Neural cell (in vitro differentiated cells): ENCODE measurements around the gene NIM1K. TPM values are rescaled to one million over a fixed set of nuclear protein-coding genes. Genes with fewer than 3 reads are reported as not detected.

Source experiments
- H2AFZ ChIP-seq: fragments of 200-600, 300-800 bp; sonication (generic), shearing (Covaris generic); 2 replicates; pipeline ENCODE4 v1.6.0; 2014; ENCODE audit warnings: low read depth, mild to moderate bottlenecking, antibody characterized with exemption, low read length, moderate library complexity
- H3F3A ChIP-seq: fragments of 200-600 bp; shearing (Covaris generic); 2 replicates; pipeline ENCODE4 v1.6.1; 2016; ENCODE audit warnings: mild to moderate bottlenecking, moderate library complexity, mixed read lengths, antibody characterized with exemption, low read length; ENCODE audit not compliant: insufficient read depth, poor library complexity, severe bottlenecking
- H3K27ac ChIP-seq: fragments of 200-600, 300-800 bp; sonication (generic), shearing (Covaris generic); 2 replicates; pipeline ENCODE4 v1.5.1; 2014; ENCODE audit warnings: mild to moderate bottlenecking, low read length, moderate library complexity
- H3K27me3 ChIP-seq: fragments of 300-800, 200-600 bp; sonication (generic), shearing (Covaris generic); 2 replicates; pipeline ENCODE4 v1.6.0; 2014; ENCODE audit warnings: mild to moderate bottlenecking, low read depth, low read length, moderate library complexity; ENCODE audit not compliant: insufficient read depth
- H3K36me3 ChIP-seq: fragments of 300-800, 200-600 bp; sonication (generic), shearing (Covaris generic); 2 replicates; pipeline ENCODE4 v1.5.1; 2014; ENCODE audit warnings: mild to moderate bottlenecking, antibody characterized with exemption, low read length, moderate library complexity; ENCODE audit not compliant: insufficient read depth
- H3K4me2 ChIP-seq: fragments of 300-800, 200-600 bp; sonication (generic), shearing (Covaris generic); 2 replicates; pipeline ENCODE4 v1.6.0; 2014; ENCODE audit warnings: mild to moderate bottlenecking, low read length
- H3K4me3 ChIP-seq: fragments of 300-800, 200-600 bp; sonication (generic), shearing (Covaris generic); 2 replicates; pipeline ENCODE4 v1.5.1; 2014; ENCODE audit warnings: mild to moderate bottlenecking, low read length, moderate library complexity
- H3K79me2 ChIP-seq: fragments of 200-600 bp; shearing (Covaris generic); replicated peaks from 2 replicates; pipeline ENCODE4 v1.6.0; 2014; ENCODE audit warnings: mild to moderate bottlenecking, low read length, moderate library complexity; ENCODE audit not compliant: insufficient read depth
- H3K9ac ChIP-seq: fragments of 300-800, 200-600 bp; sonication (generic), shearing (Covaris generic); 2 replicates; pipeline ENCODE4 v1.6.1; 2016; ENCODE audit warnings: mild to moderate bottlenecking, low read length, mixed read lengths
- H3K9me2 ChIP-seq: fragments of 200-600 bp; shearing (Covaris generic); 2 replicates; pipeline ENCODE4 v1.6.1; 2016; ENCODE audit warnings: mild to moderate bottlenecking, low read length, mixed read lengths; ENCODE audit not compliant: insufficient read depth
- H3K9me3 ChIP-seq: fragments of 200-600, 300-800 bp; sonication (generic), shearing (Covaris generic); 2 replicates; pipeline ENCODE4 v1.6.1; 2016; ENCODE audit warnings: mild to moderate bottlenecking, mixed run types, low read length, moderate library complexity, mixed read lengths
- H4K20me1 ChIP-seq: fragments of 200-600 bp; shearing (Covaris generic); 2 replicates; pipeline ENCODE4 v1.6.1; 2016; ENCODE audit warnings: mild to moderate bottlenecking, mixed run types; ENCODE audit not compliant: insufficient read depth
- EP300 ChIP-seq: fragments of 450-650 bp; conservative IDR thresholded peaks from 2 replicates; pipeline ENCODE4 v1.6.1; 2014; ENCODE audit warnings: antibody characterized with exemption, mild to moderate bottlenecking, moderate library complexity; ENCODE audit not compliant: poor library complexity, severe bottlenecking
- EZH2 ChIP-seq: fragments of 200-600, 300-800 bp; shearing (Covaris generic), sonication (generic); IDR thresholded peaks from 2 replicates; pipeline ENCODE4 v1.6.1; 2014; ENCODE audit warnings: antibody characterized with exemption, low read length, borderline replicate concordance, mild to moderate bottlenecking; ENCODE audit not compliant: insufficient read depth, poor library complexity, severe bottlenecking
- MXI1 ChIP-seq: fragments of 450-650 bp; conservative IDR thresholded peaks from 2 replicates; pipeline ENCODE4 v1.6.1; 2014; ENCODE audit warnings: antibody characterized with exemption, mild to moderate bottlenecking; ENCODE audit not compliant: poor library complexity, severe bottlenecking
- POLR2AphosphoS5 ChIP-seq: IDR thresholded peaks from 2 replicates; pipeline ENCODE4 v1.6.1; 2012
- RAD21 ChIP-seq: fragments of 450-650 bp; conservative IDR thresholded peaks from 2 replicates; pipeline ENCODE4 v1.6.1; 2014; ENCODE audit warnings: antibody characterized with exemption, mild to moderate bottlenecking, moderate library complexity
- SMC3 ChIP-seq: fragments of 450-650 bp; conservative IDR thresholded peaks from 2 replicates; pipeline ENCODE4 v1.6.1; 2014; ENCODE audit warnings: antibody characterized with exemption, mild to moderate bottlenecking, moderate library complexity; ENCODE audit not compliant: poor library complexity
- TAF1 ChIP-seq: IDR thresholded peaks from 2 replicates; pipeline ENCODE4 v1.6.1; 2012; ENCODE audit warnings: low read depth
- polyA plus RNA-seq: library from polyadenylated mRNA; depleted of rRNA; stranded (reverse); fragments of >200 nt; gene quantifications from 2 replicates; pipeline ENCODE4 v1.2.3, GENCODE V29; 2014
- TF ChIP-seq, protein P1 (sequence below): fragments of 450-650 bp; IDR thresholded peaks from 2 replicates; pipeline ENCODE4 v1.5.1; 2014; ENCODE audit warnings: antibody characterized with exemption, mild to moderate bottlenecking, moderate library complexity; ENCODE audit not compliant: poor library complexity, severe bottlenecking
- TF ChIP-seq, protein P2 (sequence below): IDR thresholded peaks from 2 replicates; pipeline ENCODE4 v1.6.1; 2012; ENCODE audit warnings: borderline replicate concordance

The NIM1K gene
- polyA plus RNA-seq, 1 donor from 2014 or later: 4.4 TPM

- H3K4me2 ChIP-seq: no peak overlapping the region
- H3K27me3 ChIP-seq: no peaks in the 10 kb centered on the region
- no peaks in the 10 kb centered on the region for H3F3A ChIP-seq
- peaks cover 23% of the 10 kb centered on the region for H3K36me3 ChIP-seq
- no peak overlapping the region for H3K4me3 ChIP-seq
- H3K79me2 ChIP-seq: peaks cover 16% of the 10 kb centered on the region
- TF ChIP-seq TAF1: no peak
- no peak for TF ChIP-seq POLR2AphosphoS5
- TF ChIP-seq, protein P1, sequence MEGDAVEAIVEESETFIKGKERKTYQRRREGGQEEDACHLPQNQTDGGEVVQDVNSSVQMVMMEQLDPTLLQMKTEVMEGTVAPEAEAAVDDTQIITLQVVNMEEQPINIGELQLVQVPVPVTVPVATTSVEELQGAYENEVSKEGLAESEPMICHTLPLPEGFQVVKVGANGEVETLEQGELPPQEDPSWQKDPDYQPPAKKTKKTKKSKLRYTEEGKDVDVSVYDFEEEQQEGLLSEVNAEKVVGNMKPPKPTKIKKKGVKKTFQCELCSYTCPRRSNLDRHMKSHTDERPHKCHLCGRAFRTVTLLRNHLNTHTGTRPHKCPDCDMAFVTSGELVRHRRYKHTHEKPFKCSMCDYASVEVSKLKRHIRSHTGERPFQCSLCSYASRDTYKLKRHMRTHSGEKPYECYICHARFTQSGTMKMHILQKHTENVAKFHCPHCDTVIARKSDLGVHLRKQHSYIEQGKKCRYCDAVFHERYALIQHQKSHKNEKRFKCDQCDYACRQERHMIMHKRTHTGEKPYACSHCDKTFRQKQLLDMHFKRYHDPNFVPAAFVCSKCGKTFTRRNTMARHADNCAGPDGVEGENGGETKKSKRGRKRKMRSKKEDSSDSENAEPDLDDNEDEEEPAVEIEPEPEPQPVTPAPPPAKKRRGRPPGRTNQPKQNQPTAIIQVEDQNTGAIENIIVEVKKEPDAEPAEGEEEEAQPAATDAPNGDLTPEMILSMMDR: no peak
- no peak for TF ChIP-seq MXI1
- TF ChIP-seq EZH2: no peak
- TF ChIP-seq EP300: no peak
- TF ChIP-seq SMC3: no peak
- TF ChIP-seq RAD21: no peak
- TF ChIP-seq, protein P2, sequence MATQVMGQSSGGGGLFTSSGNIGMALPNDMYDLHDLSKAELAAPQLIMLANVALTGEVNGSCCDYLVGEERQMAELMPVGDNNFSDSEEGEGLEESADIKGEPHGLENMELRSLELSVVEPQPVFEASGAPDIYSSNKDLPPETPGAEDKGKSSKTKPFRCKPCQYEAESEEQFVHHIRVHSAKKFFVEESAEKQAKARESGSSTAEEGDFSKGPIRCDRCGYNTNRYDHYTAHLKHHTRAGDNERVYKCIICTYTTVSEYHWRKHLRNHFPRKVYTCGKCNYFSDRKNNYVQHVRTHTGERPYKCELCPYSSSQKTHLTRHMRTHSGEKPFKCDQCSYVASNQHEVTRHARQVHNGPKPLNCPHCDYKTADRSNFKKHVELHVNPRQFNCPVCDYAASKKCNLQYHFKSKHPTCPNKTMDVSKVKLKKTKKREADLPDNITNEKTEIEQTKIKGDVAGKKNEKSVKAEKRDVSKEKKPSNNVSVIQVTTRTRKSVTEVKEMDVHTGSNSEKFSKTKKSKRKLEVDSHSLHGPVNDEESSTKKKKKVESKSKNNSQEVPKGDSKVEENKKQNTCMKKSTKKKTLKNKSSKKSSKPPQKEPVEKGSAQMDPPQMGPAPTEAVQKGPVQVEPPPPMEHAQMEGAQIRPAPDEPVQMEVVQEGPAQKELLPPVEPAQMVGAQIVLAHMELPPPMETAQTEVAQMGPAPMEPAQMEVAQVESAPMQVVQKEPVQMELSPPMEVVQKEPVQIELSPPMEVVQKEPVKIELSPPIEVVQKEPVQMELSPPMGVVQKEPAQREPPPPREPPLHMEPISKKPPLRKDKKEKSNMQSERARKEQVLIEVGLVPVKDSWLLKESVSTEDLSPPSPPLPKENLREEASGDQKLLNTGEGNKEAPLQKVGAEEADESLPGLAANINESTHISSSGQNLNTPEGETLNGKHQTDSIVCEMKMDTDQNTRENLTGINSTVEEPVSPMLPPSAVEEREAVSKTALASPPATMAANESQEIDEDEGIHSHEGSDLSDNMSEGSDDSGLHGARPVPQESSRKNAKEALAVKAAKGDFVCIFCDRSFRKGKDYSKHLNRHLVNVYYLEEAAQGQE: no peak
- H3K9me3 ChIP-seq: no peaks in the 10 kb centered on the region
- no peak overlapping the region for H3K9ac ChIP-seq
- no peak overlapping the region for H2AFZ ChIP-seq
- no peak overlapping the region for H3K27ac ChIP-seq
- H3K9me2 ChIP-seq: no peaks in the 10 kb centered on the region
- no peaks in the 10 kb centered on the region for H4K20me1 ChIP-seq
Measured at GRCh38 chr5:43287493-43287892, 95.5 kb downstream of the NIM1K start.

GRCh38 chr5:43288269-43288831, 96.3 kb downstream of the NIM1K start:
- no peak for TF ChIP-seq SMC3
- TF ChIP-seq, protein P1: no peak
- no peak for TF ChIP-seq RAD21
- no peak for TF ChIP-seq POLR2AphosphoS5
- no peak for TF ChIP-seq EZH2
- TF ChIP-seq TAF1: no peak
- TF ChIP-seq, protein P2: no peak
- no peak for TF ChIP-seq EP300
- no peak for TF ChIP-seq MXI1
- Histone ChIP-seq H3K9ac (no peak overlapping the region), H3K9me2 (no peaks in the 10 kb centered on the region), H3K9me3 (no peaks in the 10 kb centered on the region), H3K4me3 (no peak overlapping the region), H2AFZ (no peak overlapping the region), H3K27ac (no peak overlapping the region), H3K4me2 (no peak overlapping the region), H3K79me2 (peaks cover 25% of the 10 kb centered on the region), H3F3A (no peaks in the 10 kb centered on the region), H4K20me1 (no peaks in the 10 kb centered on the region), H3K36me3 (peaks cover 23% of the 10 kb centered on the region), H3K27me3 (no peaks in the 10 kb centered on the region)
